ENCODE results near the gene SCAMP3. TPM values are rescaled to one million over a fixed set of nuclear protein-coding genes. Genes with fewer than 3 reads are reported as not detected.
"Not testable (repeated sequence)": the region's sequence is repeated elsewhere in the genome, so short reads cannot be mapped to it uniquely, and the experiment has no call there.

SCAMP3 gene
- total RNA-seq, 1 donor from 2014 or later: 65.8 TPM

DNA sequence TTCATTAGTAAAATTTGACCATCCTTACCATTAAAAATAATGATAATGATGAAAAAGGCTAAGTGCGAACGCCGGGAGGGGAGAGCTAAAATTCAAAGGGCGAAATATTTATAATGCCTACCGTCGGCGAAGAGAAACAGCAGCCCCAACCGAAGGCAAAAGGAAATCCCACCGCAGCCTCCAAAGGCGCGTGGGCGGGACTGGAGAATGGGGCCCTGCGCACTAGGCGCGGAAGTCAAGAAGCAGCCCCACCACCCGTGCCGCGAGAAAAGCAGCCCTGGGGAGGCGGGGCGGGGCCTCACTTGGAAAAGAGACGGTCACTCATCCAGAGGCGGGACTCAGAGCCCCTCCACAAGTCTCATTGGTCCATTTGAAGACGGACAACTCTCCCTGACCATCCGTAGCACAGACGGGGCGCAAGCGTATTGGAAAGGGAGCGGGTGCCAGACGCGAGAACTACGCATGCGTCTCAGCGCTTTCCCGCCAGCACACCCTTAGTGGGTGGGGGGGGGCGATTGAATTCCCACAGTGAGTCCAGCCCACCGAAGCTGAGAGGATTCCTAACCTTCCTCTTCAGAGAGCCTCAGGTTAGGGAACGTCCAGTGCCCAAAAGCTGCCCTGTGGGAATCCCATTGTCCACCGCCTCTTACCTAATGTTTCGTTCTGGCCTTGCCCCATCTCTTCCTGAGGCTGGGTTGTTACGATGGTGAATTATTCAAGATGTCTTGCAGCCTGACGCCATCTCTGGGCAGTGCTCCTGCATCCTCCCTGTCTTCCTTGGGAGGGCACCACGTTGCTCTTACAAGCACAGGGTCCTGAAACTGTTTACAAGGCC lies 34.7 kb downstream of the SCAMP3 start:
- Mint-ChIP-seq H3K4me3 (ENCODE audit: unreplicated experiment) (peak overlapping the region; percentile 96), H3K9me3 (ENCODE audit: unreplicated experiment) (peaks cover 19% of the 10 kb centered on the region), H3K27me3 (ENCODE audit: unreplicated experiment) (peaks cover 16% of the 10 kb centered on the region), H3K27ac (ENCODE audit: unreplicated experiment) (peak overlapping the region; percentile 99), H3K36me3 (ENCODE audit: unreplicated experiment) (no peaks in the 10 kb centered on the region), H3K4me1 (ENCODE audit: low read depth, unreplicated experiment) (peaks cover 9% of the 10 kb centered on the region)
- DNase-seq: peak; percentile 97
- no peak for TF ChIP-seq CTCF (IDR thresholded peaks at IDR 0.05; ENCODE audit: partially characterized antibody, unreplicated experiment)

DNA sequence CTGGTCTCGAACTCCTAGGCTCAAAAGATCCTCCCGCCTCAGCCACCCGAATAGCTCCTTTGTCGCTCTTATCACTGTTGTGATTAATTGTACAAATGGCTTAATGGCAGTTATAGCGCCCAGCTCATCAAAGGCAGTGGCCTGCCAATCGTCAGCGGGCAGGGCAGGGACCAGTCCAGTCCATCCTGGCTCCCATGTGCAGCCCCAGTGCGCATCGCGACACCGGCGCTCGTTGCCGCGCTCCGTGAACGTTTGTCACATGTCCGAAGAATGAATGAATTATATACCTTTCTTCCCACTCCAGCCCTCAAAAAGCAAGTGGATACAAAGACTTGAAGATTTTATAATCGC lies 35.3 kb downstream of the SCAMP3 start:
- Mint-ChIP-seq H3K9me3 (ENCODE audit: unreplicated experiment) (peaks cover 19% of the 10 kb centered on the region), H3K36me3 (ENCODE audit: unreplicated experiment) (no peaks in the 10 kb centered on the region), H3K4me1 (ENCODE audit: low read depth, unreplicated experiment) (peaks cover 9% of the 10 kb centered on the region), H3K27ac (ENCODE audit: unreplicated experiment) (peak overlapping the region; percentile 99), H3K4me3 (ENCODE audit: unreplicated experiment) (peak overlapping the region; percentile 96), H3K27me3 (ENCODE audit: unreplicated experiment) (peaks cover 16% of the 10 kb centered on the region)
- TF ChIP-seq CTCF (IDR thresholded peaks at IDR 0.05; ENCODE audit: partially characterized antibody, unreplicated experiment): no peak
- DNase-seq: peak; percentile 73

GRCh38 chr1:155226188-155226909 lies 35.8 kb downstream of the SCAMP3 start:
- H3K4me3 Mint-ChIP-seq (ENCODE audit: unreplicated experiment): peak overlapping the region; percentile 96
- peak; percentile 73 for DNase-seq
- peaks cover 9% of the 10 kb centered on the region for H3K4me1 Mint-ChIP-seq (ENCODE audit: low read depth, unreplicated experiment)
- H3K36me3 Mint-ChIP-seq (ENCODE audit: unreplicated experiment): no peaks in the 10 kb centered on the region
- H3K27ac Mint-ChIP-seq (ENCODE audit: unreplicated experiment): peak overlapping the region; percentile 99
- peak; percentile 23 for TF ChIP-seq CTCF (IDR thresholded peaks at IDR 0.05; ENCODE audit: partially characterized antibody, unreplicated experiment)
- peaks cover 19% of the 10 kb centered on the region for H3K9me3 Mint-ChIP-seq (ENCODE audit: unreplicated experiment)
- H3K27me3 Mint-ChIP-seq (ENCODE audit: unreplicated experiment): peaks cover 16% of the 10 kb centered on the region

DNA sequence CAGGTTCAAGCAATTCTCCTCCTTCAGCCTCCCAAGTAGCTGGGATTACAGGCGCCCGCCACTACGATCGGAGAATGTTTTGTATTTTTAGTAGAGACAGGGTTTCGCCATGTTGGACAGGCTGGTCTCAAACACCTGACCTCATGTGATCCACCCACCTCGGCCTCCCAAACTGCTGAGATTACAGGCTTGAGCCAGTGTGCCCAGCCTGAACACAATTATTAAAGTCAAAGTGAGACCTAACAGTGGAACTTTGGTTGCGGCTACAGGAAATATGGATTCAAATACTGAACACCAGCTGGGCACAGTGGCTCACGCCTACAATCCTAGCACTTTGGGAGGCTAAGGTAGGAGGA lies 36.8 kb downstream of the SCAMP3 start:
- H3K27me3 Mint-ChIP-seq (ENCODE audit: unreplicated experiment); H3K36me3 Mint-ChIP-seq (ENCODE audit: unreplicated experiment); H3K4me1 Mint-ChIP-seq (ENCODE audit: low read depth, unreplicated experiment); DNase-seq; H3K27ac Mint-ChIP-seq (ENCODE audit: unreplicated experiment); H3K4me3 Mint-ChIP-seq (ENCODE audit: unreplicated experiment): not testable (repeated sequence)
- peaks cover 19% of the 10 kb centered on the region for H3K9me3 Mint-ChIP-seq (ENCODE audit: unreplicated experiment)

DNA sequence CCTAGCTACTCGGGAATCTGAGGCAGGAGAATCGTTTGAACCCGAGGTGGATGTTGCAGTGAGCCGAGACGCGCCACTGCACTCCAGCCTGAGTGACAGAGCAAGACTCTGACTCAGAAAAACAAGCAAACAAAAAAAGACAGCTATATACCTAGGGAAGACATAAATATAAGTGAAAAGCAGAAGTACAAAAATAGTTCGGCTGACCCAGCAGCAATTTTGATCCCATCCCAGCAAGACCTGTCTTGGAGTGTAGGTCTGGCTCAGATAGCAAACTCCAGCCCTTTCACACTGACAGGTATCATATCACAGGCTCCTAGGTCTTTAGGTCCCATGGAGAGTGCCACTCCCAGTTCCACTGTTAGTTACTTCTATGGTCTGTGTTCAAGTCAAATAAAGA lies 39.1 kb downstream of the SCAMP3 start:
- H3K9me3 Mint-ChIP-seq (ENCODE audit: unreplicated experiment): peaks cover 13% of the 10 kb centered on the region
- no peak for DNase-seq
- H3K36me3 Mint-ChIP-seq (ENCODE audit: unreplicated experiment): no peaks in the 10 kb centered on the region
- peaks cover 2% of the 10 kb centered on the region for H3K27me3 Mint-ChIP-seq (ENCODE audit: unreplicated experiment)
- TF ChIP-seq CTCF (IDR thresholded peaks at IDR 0.05; ENCODE audit: partially characterized antibody, unreplicated experiment): no peak
- H3K27ac Mint-ChIP-seq (ENCODE audit: unreplicated experiment): no peak overlapping the region
- H3K4me3 Mint-ChIP-seq (ENCODE audit: unreplicated experiment): no peak overlapping the region
- H3K4me1 Mint-ChIP-seq (ENCODE audit: low read depth, unreplicated experiment): peaks cover 9% of the 10 kb centered on the region

DNA sequence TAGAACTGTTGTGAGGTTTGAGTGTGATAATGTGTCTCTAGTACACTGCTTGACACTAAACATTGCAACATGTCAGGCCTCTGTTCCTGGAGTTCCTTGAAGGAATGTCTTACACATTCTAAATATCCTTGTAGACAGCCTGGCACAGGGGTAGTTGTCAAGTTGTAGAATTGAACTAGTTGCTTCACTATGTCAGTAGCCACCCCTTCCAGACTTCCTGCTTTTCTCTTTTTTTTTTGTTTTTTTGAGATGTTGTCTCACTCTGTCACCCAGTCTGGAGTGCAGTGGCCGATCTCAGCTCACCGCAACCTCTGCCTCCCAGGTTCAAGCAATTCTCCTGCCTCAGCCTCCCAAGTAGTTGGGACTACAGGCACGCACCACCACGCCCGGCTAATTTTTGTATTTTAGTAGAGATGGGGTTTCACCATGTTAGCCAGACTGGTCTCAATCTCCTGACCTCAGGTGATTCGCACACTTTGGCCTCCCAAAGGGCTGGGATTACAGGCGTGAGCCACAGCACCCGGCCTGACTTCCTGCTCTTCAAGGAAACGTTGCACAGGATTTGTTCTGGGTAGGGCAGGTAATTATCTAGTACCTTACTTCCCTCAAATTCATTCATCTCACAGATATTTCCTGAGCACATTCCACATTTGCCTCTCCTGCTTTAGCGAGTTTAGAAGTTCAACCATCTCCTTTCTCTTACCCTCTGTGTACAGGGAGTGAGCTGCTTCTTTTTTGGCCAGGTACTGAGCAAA lies 41.8 kb downstream of the SCAMP3 start:
- H3K4me1 Mint-ChIP-seq (ENCODE audit: low read depth, unreplicated experiment); H3K36me3 Mint-ChIP-seq (ENCODE audit: unreplicated experiment); H3K27me3 Mint-ChIP-seq (ENCODE audit: unreplicated experiment); H3K9me3 Mint-ChIP-seq (ENCODE audit: unreplicated experiment); H3K4me3 Mint-ChIP-seq (ENCODE audit: unreplicated experiment); DNase-seq: not testable (repeated sequence)
- H3K27ac Mint-ChIP-seq (ENCODE audit: unreplicated experiment): peak overlapping the region; percentile 12
